ENCODE measurements around the gene FAM78A.
"Not testable (repeated sequence)": the region's sequence is repeated elsewhere in the genome, so short reads cannot be mapped to it uniquely, and the experiment has no call there.

Gene FAM78A

DNA sequence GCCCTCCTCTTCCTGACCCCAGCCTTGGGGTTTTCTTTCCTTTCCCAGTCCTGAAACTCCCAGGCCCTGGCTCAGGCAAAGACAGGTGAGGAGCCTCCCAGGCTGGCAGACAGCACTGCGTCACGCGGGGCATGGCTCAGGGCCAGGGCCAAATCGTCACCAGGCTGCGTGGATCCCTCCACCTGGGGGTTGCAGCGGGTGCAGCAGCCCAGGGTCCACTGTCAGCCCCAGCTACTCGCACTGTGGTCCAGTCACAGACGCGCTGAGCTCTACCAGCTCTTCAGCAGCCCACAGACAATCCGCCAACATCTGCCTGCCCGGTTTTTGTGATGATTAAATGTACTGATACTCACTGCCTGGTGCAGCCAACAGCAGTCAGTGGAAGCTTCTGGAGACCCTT lies 12.1 kb downstream of the FAM78A start:
- DNase-seq (ENCODE audit: low spot score) = no peak

DNA sequence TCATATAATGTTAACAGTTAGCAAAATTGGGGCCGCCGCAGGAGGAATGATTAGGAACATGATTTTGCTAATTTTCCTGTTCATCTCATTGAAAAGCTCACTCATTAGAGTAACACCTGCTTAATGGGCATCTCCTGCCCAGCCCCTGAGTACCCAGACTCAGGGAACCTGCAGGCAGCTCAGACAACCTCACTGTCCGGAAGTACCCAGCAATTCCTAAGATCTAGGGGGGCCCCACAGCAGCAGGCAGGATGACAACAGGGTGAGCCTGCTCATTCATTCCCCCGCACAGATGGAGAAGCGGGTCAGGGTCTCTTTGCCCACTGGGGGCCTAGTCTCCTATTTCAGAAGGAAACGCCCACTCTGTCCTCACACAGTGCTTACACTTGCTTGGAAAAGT lies 12.6 kb downstream of the FAM78A start:
- DNase-seq (ENCODE audit: low spot score) = no peak

DNA sequence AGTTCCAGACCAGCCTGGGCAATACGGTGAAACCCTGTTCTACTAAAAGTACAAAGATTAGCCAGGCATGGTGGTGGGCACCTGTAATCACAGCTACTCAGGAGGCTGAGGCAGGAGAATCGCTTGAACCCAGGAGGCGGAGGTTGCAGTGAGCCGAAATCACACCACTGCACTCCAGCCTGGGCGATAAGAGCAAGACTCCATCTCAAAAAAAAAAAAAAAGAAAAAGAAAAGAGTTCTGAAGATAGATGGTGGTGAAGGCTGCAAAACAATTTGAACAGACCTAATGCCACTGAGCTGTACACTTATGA lies 13.3 kb downstream of the FAM78A start:
- DNase-seq (ENCODE audit: low spot score) = not testable (repeated sequence)

DNA sequence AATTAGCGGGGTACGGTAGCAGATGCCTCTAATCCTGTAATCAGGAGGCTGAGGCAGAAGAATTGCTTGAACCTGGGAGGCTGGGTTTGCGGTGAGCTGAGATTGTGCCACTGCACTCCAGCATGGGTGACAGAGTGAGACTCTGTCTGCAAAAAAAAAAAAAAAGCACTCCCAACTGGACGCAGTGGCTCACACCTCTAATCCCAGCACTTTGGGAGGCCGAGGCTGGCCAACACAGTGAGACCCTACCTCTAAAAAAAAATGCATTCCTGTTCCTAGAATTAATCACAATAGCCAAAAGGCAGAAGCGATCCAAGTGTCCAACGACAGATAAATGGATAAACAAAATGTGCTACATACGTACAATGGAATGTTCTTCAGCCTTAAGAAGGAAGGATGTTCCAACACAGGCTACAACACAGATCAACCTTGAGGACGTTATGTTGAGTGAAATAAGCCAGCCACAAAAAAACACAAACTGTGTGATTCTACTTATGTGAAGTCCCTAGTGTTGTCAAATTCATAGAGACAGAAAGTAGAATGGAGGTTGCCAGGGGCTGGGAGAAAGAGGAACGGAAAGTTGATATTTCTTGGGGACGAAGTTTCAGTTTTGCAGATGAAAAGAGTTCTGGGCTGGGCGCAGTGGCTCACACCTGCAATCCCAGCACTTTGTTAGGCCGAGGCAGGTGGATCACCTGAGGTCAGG lies 13.8 kb downstream of the FAM78A start:
- DNase-seq (ENCODE audit: low spot score) = no peak

DNA sequence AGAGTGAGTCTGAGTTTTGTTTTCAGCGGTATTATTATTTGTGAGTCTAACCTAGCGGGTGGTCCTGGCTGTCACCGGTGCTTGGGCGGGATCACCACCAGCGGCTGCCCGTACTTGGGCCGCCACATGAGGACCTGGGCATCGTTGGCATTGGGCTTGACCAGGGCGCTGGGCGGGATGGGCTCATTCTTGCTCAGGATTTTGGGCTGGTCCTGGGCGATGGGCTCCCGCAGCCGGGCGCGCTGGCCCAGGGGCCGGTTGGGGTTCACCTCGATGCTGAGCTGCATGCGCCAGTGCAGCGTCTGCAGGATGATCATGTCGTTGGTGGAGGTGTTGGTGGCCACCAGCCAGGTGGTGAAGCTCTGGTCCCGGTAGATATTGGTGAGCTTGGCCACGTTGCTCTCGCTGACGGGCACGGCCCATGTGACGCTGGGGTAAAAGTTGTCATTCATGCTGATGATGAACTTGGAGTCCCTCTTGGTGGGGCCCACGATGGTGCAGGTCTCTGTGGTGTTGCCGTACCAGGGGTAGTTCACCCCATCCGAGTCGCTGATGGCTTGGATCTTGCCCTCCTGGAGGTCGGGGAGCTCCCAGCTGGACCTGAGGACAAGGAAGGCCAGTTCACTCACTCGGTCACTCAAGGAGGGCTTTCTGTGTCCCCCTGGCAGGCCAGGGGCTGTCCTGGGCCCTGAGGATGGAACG lies 15.4 kb downstream of the FAM78A start:
- no peak for DNase-seq (ENCODE audit: low spot score)

DNA sequence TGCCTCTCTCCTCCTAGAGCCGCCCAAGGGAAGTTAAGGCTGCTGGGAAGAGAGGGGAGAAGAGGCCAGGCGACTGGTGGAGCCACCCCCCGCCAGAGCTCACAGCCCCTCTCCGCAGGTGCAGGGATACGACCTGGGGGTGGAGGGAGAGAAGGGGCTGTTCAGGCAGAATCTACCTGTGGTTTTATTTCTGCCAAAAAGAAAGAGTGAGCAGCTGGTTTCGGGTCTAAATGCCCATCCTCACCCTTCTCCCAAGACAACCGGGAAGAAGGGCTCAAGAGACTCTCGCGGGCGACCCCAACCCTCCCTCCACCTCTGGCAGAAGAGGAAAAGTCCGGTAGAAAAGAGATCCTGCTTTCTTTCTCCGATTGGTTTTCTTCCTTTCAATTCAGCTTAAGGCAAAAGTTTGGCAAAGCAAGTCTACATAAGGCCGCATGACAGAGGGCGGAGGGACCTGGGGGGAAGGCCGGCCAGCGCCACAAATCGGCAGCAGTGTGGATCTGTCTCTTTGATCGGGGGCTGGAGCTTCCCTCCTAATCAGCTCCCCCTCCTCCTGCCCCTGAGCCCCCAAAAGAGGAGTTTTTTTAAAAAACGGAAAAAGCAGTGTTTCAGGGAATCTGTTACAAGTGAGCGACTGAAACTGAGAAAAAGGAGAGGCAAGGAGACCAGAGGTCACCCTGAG lies 16.3 kb downstream of the FAM78A start:
- DNase-seq (ENCODE audit: low spot score) = no peak

DNA sequence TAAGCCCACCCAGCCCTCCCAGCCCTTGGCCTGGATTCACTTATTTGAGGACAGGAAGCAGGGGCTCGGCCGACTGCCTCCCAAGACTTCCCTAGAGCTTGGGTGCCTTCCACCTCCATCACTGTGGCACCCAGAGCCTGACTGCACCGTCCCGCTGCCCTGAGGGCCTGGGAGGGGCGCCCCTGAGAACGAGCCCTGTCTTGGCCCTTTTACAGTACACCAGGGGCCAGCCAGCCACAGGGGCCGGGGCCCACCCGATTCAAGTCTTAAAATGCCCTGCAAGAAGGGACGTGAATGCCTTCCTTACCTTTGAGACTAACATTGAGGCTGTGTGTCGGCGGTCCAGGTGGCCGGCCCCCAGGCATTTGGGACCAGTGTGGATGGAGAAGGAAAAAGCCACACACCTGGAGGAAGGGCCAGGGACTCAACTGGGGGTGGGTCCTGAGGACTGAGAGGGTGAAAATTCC lies 16.8 kb downstream of the FAM78A start:
- DNase-seq (ENCODE audit: low spot score) = no peak

DNA sequence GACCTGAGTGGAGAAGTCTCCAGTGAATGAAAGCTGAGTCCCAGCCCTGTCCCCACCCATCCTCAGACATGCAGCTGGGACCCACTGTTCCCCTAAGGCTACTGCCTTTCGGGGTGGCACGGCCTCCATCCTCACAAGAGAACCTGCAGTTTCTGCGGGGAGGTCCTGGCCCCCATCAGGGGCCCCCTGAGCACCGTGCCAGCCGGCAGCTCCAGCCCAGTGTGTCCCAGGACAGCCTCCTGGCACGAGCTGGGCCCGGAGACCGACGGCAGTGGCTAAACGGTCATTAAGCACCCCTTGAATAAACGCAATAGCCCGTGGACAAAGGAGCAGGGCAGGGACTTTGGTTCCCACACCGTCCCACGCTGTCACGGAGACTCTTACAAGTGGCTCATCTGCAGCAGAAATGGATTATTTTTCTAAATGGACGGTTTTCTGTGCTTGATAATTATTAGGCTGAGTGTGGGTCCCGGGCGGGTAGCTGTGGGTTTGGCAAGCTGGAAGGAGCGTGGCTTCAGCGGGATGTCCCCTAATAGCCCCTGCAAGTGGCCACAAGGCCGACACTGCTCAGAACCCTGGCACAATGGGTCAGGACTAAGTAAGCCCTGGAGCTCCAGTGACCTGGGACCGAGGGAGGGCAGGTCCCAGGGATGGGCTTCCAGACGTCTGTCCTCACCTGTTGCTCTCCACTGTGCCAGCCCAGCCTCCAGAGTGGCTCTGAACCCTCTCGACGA lies 17.4 kb downstream of the FAM78A start:
- no peak for DNase-seq (ENCODE audit: low spot score)

DNA sequence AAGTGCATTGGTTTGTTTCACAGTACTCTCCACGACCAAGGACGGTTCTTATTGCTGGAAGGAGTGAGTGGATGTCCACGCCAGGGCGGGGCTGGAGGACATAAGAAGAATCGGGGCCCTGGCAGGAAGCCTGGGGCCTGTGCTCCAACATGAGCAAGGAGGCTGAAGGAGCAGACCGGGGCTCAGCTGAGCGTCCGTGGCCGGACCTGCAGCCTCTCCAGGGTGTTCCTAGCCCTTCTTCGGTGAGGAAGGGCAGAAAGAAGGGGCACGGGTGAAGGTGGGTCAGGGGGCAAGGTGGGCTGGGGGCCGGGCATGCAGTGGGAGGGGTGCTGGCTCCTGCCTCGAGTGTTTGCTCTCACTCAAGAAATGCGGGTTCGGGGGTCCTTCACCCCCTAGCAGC lies 18.1 kb downstream of the FAM78A start:
- no peak for DNase-seq (ENCODE audit: low spot score)

DNA sequence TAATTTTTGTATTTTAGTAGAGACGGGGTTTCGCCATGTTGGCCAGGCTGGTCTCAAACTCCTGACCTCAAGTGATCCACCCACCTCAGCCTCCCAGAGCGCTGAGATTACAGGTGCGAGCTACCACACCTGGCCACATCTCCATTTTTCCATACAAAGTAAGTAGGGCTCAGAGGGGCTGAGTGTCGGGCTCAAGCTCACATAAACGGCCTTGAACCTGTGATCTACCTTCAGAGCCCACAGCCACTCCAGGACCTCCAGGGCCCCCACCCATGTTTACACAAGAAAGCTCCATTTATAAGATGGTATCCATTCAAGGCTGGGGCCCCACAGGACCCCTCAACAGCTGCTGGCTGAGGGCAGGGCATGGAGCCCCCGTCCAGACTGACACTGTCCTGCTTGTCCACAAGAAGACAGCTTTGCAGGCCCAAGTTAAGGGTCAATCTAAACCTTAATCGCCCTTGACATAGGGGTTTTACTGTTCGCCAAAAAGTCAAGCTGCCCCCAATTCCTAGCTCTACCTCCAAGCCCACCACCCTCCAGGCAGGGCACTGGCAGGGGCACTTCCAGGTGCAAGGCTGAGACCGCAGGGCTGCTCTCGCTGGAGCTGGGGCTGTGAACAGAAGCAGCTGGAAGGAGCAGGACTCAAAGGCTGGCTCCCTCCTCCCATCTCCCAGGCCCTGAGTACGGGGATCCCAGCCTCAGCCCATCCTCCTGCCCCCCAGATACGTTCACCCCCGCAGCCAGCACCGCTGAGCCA lies 18.9 kb downstream of the FAM78A start:
- no peak for DNase-seq (ENCODE audit: low spot score)

DNA sequence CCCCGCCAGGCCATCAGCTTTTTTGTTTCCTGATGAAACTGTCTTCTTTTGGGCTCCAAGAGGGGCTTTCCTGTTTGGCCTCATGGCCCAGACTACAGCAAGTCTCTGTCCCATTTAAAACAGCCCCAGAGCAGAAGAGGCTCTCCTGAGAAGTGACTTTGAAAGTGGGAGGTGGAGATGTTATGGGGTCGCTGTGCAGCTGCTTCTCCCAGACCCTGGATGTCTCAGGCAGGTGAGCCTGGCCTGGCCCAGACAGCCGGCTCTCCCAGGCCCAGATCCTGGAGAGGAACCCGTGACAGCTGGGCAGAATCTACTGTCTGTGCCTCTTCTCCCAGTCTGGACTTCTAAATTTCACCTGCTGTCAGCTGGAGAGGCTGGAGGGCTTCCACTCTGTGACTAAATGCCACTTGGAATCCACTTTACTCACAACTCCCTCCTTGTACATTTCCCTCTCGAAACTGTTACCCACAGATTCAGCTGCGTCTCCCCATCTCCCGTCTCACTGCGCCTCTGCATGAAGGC lies 20.6 kb downstream of the FAM78A start:
- no peak for DNase-seq (ENCODE audit: low spot score)

DNA sequence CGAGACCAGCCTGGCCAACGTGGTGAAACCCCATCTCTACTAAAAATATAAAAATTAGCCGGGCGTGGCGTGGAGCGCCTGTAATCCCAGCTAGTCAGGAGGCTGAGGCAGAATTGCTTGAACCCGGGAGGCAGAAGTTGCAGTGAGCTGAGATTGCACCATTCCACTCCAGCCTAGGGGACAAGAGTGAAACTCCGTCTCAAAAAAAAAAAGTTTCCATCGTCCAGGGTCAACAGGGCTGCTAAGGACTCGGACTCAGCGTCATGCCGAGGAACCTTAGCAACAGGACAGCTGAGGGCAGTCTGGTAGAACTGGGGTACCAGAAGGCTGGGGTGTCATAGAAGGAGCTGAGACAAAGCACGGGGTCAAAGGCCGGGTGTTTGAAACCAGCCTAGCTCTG lies 21.7 kb downstream of the FAM78A start:
- no peak for DNase-seq (ENCODE audit: low spot score)

DNA sequence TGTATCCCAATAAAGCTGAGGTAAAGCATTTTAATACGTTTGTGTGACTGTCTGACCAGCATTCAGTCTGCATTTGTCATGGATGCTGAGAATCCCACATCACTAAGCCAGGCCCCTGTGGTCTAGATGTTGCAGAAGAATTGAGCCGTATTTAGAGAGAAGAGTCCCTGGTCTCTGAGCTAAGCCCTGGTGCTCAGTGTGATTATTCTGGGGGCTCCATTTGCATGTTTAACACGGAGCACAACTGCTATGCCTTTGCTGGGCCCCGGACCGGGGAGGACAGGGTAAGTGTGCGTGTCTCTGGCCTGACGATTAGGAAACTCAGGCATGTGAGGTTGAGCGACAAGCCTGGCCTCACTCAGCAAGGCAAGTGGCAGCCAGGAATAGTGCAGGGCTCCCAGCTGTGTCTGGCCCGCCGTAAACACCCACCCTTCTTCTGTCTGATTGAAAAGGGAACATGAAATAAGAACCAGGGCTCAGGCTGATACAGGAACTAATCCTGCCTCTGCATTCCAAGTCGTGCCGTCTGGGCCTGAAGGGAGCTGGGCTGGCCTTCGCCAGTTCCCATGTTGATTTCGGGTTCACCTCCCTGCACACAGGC lies 22.3 kb downstream of the FAM78A start:
- no peak for DNase-seq (ENCODE audit: low spot score)

DNA sequence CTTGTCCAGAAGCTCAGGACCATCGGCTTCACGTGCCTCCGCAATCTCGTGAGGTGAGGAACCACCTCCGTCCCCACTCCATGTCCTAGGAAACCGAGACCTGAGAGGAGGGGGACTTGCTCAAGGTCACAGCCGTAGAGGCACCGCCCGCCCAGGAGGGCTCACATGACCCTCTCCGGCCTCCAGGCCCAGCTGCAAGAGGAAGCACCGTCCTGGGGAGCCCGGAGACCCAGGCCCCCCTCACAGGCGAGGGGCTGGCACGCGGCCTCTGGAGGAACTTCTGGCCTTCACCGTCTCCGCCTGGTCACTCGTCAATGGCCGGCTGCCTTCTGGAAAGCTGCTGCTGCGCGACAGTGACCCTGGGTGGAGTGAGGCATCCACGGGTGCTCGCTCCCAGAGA lies 24.2 kb downstream of the FAM78A start:
- no peak for DNase-seq (ENCODE audit: low spot score)

DNA sequence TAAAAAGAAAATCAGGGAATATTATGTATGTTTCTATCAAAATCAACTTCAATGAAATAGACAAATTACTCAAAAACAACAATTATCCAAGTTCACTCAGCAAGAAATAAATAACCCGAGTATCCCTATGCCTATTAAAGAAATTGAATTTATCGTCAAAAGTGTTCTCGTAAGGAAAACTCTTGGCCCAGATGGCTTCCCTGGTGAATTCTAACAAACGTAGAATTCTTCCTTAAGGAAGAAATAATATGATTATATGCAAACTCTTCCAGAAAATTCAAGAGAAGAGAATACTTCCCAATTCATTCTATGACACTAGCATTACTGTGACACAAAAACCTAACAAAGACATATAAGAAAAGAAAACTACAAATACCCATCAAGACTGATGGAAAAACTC lies 29.7 kb downstream of the FAM78A start:
- no peak for DNase-seq (ENCODE audit: low spot score)

DNA sequence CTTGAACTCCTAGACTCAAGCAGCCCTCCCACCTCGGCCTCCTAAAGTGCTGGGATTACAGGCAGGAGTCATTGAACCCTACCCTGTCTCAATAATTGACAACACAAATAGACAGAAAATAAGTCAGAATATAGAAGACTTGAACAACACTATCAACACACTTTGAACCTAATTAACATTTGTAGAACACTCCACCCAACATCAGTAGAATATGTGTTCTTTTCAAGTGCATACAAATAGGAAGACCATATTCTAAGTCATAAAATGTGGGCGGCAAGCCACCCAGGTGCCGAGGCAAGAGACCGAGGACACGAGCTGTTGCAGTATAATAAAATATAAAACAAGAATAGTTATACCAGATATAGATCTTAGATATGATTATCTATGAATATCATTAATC lies 32.0 kb downstream of the FAM78A start:
- not testable (repeated sequence) for DNase-seq (ENCODE audit: low spot score)

DNA sequence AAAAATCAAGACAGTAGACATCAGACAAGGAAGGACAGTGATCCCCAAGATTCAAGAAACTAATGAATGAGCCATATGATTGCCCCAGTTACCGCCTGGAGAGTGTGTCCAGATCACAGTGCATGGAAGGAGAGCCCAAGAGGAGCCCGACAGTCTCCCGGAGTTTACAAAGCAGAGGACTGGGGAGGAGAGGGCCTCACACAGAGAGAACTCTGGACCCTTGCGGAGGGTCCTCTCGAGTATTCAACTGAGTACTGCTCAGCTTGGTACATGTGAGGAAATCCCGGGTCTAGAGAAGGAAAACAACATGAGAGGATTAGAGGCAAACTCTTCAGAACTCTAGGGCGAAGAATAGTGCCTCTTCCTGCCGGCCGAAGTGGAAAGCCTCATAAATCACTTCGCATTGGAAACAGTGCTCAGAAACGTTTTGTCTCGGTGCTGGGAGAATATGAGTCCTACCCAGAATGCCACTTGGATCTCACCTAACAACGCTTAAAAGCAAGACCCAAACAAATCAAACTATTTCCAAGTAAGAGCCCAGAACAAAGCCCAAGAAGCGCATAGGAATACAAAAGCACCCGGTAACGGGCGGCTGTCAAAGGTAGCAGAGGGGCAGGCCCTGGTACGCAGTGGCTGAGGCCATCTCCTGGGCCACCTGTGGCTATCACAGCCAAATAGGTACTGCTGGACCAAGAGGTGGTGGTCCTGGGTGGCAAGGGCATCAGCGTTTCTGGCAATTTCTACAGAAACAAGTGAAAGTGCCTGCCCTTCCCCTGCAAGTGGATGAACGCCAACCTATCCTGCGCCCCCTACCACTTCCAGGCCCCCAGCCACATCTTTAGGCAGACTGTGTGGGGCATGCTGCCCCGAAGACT lies 36.0 kb downstream of the FAM78A start:
- no peak for DNase-seq (ENCODE audit: low spot score)

DNA sequence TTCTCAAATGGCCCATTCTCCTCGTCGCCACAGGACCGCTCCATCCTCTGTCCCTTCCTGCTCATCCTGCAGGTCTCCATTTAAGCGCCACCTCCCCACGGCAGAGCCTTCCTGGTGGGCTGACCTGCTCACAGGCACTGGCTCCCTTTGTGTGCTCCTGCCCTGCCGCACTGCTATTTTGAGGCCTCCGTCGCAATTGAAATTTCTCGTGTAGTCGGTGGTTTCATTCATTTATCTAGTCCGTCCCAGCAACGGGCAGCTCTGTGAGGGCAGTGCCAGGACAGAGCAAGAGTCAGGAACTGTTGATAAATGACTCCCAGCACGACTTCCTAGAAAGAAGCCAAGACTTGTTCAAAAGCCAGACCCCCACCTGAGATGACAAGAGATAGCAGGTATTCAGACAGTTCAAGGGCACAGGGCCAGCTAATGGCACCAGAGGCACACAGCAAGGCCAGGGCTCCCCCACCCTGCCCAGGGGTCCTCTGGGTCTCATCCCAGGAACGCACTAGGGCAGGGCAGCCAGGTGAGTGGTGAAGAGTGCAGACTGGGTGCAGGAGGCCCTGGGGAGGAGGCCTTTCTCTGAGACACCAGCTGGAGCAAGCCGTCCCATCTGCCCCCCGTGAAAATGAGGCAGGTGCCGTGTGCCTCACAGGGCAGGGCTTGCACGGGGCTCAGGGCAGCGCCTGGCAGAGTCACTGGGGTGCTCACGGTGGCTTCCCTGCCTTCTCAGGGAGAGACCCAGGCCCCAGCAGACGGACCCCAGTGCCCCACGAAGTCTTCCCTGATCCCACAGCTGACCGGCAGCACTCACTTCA lies 36.9 kb downstream of the FAM78A start:
- no peak for DNase-seq (ENCODE audit: low spot score)

DNA sequence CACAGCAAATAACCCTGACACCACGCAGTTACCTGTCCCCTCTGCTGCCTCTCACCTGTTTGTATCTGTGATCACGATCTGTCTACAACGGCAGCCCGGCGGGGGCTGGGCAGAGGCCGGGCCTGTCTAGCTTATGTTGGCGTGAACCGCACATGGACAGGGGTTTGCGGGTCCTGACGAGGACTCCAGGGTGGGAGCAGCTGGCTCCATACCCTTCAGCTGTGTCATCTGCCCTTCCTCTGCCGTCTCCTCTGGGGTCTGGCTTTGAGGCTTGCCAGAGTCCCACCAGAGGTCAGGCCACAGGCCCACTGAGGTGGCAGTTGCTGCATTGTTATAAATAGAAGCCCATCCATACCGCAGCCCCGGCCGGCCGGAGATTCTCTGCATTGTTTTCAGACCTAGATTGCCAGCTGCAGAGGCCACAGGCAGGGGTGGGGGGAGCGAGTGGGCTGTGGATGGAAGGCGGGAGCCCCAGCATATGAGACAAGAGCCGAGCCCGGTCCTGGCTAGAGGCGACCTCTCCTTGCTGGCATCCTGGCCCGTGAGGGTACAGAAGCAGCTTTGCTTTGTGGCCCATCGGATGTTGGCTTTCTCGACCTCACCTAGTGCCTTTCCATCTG lies 37.8 kb downstream of the FAM78A start:
- DNase-seq (ENCODE audit: low spot score) = no peak

All from D341Med (cell line).